Ovary (tissue), 3 donors: Measurements from ENCODE around the gene EFEMP2.

ENCODE experiments used
- CTCF ChIP-seq, 3 donors: fragments of 450-650 bp in 2 of 3; fragments of 200-600 bp in 1 of 3; IDR thresholded peaks; one replicate each; pipeline versions ENCODE4 v1.5.1 to v1.8.0; 2016 to 2022; ENCODE audit warnings: antibody characterized with exemption in 3 of 3, mild to moderate bottlenecking in 1 of 3
- EP300 ChIP-seq: sonication (generic); formaldehyde crosslinking; IDR thresholded peaks from one replicate; pipeline ENCODE4 v1.6.1; 2017; ENCODE audit warnings: antibody characterized with exemption
- POLR2A ChIP-seq: fragments of 450-650 bp; IDR thresholded peaks from one replicate; pipeline ENCODE4 v1.6.1; 2017; ENCODE audit warnings: antibody characterized with exemption, mild to moderate bottlenecking, moderate library complexity
- donor health status: DM: no; HTN: no; CAD: no.

DNA sequence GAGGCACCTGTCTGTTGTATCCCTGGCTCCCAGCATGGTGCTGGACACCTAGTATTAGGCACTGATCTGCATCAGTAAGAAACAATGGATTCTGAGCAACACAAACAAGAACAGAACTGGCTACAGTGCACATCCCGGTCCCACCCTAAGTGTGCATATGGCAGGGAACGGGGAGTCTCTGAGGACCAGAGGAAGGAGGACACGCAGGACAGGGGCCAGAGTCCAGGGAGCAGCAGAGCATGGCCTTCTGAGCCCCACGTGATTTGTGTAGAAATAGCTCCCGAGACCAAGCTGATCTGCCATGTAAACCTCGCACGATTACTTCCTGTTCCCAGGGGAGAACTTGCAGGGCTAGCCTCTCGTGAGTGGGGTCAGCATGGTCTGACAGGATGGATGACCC lies 51.5 kb downstream of the EFEMP2 start:
- no peak for TF ChIP-seq CTCF (IDR thresholded peaks at IDR 0.05)
- TF ChIP-seq EP300 = no peak
- no peak for TF ChIP-seq POLR2A
